NB4 (cell line): Measurements from ENCODE around the gene HRG.

Source experiments
- DNase-seq: peaks from one replicate; pipeline ENCODE4 v3.0.0; 2010; ENCODE audit warnings: low read depth
- H3K4me3 ChIP-seq: one replicate; pipeline ENCODE4 v1.5.1; 2011; ENCODE audit warnings: mild to moderate bottlenecking, low read depth, low read length, moderate library complexity
- MYC ChIP-seq: IDR thresholded peaks from 2 replicates; pipeline ENCODE4 v1.6.1; 2011; ENCODE audit warnings: low read depth, low read length
- POLR2A ChIP-seq: IDR thresholded peaks from 2 replicates; pipeline ENCODE4 v1.6.1; 2011; ENCODE audit warnings: mild to moderate bottlenecking; ENCODE audit not compliant: insufficient read length; ENCODE audit errors: extremely low read depth
- TF ChIP-seq, protein P1 (sequence below): IDR thresholded peaks from one replicate; pipeline ENCODE4 v1.5.1; 2012; ENCODE audit warnings: low read depth, low read length
- TF ChIP-seq, protein P2 (sequence below): IDR thresholded peaks from 2 replicates; pipeline ENCODE4 v1.6.1; 2011; ENCODE audit warnings: low read depth, low read length

HRG gene

DNA sequence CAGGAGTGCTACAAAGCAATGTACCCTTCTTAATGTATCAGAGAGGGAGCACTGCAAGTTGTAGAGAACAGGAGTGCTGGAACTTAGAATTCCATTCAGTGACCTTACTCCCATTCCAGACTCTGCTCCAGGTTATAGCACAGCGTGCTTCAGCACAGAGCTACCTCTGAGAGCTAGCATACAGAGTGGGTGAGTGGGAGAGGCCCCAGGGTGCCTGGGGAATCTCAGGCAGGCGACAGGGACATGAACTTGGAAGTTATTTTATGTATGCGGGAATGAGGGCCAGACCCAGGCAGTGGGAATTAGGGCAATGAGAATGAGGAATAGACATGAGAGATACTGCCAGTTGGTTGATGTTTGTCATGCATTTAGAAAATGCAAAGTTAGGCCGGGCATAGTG, 47.7 kb downstream of the HRG start:
- no peak overlapping the region for H3K4me3 ChIP-seq
- DNase-seq: no peak
- TF ChIP-seq MYC (no peak), POLR2A (no peak)
- TF ChIP-seq, protein P1, sequence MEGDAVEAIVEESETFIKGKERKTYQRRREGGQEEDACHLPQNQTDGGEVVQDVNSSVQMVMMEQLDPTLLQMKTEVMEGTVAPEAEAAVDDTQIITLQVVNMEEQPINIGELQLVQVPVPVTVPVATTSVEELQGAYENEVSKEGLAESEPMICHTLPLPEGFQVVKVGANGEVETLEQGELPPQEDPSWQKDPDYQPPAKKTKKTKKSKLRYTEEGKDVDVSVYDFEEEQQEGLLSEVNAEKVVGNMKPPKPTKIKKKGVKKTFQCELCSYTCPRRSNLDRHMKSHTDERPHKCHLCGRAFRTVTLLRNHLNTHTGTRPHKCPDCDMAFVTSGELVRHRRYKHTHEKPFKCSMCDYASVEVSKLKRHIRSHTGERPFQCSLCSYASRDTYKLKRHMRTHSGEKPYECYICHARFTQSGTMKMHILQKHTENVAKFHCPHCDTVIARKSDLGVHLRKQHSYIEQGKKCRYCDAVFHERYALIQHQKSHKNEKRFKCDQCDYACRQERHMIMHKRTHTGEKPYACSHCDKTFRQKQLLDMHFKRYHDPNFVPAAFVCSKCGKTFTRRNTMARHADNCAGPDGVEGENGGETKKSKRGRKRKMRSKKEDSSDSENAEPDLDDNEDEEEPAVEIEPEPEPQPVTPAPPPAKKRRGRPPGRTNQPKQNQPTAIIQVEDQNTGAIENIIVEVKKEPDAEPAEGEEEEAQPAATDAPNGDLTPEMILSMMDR: no peak
- TF ChIP-seq, protein P2, sequence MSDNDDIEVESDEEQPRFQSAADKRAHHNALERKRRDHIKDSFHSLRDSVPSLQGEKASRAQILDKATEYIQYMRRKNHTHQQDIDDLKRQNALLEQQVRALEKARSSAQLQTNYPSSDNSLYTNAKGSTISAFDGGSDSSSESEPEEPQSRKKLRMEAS: no peak

DNA sequence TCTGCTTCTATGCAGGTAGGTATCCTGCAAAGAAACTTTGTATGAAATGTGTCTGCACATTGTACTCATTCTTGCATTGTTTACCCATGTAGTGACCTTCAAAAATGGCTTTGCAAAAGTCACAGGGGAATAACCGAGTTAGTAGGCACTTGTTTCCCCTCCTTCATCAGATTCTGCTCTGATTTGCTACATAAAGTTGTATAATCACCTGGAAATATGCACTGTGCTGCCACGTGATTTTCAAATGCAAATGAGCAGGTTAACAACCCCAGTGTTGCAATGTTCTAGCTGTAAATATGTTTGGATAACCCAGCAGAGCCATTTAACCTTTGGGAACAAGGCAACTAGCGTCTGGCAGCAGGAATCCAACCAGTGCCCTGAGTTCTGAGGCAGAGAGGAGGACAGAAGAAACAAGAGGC, 51.2 kb downstream of the HRG start, which contains the start of gene KNG1:
TSS of gene KNG1 (plus strand) at position 321 of the 419 bp plus-strand sequence. CDS start 184 bp downstream, outside the sequence.
- TF ChIP-seq MYC: no peak
- no peak for TF ChIP-seq POLR2A
- TF ChIP-seq, protein P2: no peak
- TF ChIP-seq, protein P1: no peak
- DNase-seq: no peak
- no peak within 1 kb of the TSS for H3K4me3 ChIP-seq

DNA sequence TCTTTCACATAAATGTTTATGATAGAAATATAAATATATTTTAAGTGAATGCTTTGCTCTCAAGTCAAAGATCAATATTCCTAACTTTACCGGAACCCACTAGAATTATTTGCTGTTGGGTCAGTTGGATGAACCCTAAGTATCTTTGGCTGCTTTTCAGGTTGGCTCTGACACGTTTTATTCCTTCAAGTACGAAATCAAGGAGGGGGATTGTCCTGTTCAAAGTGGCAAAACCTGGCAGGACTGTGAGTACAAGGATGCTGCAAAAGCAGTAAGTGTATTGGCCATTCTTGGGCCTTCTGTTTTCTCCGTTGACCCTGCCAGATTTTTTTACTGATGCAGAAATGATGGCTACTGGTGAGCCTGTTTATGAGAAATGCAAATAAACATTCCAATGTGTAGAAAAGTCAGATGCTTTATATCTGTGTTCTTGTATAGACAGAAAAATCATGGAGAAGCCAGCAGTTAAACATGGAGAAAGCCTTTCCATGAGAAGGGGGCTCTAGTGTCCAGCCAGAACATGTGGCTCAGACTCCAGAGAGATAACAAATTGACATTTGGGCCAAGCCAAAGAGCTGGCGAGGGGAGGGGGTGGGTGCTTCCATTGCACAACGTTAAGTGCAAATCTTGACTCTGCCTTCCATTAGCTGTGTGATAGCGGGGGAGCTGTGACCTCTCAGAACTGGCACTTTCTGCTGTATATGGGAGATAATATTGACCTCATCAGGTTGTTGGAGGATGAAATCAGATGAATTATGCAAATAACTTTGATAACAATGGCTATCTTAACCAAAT, 54.3 kb downstream of the HRG start:
- DNase-seq: no peak
- no peak overlapping the region for H3K4me3 ChIP-seq
- TF ChIP-seq, protein P1: no peak
- TF ChIP-seq, protein P2: no peak
- TF ChIP-seq MYC (no peak), POLR2A (no peak)

DNA sequence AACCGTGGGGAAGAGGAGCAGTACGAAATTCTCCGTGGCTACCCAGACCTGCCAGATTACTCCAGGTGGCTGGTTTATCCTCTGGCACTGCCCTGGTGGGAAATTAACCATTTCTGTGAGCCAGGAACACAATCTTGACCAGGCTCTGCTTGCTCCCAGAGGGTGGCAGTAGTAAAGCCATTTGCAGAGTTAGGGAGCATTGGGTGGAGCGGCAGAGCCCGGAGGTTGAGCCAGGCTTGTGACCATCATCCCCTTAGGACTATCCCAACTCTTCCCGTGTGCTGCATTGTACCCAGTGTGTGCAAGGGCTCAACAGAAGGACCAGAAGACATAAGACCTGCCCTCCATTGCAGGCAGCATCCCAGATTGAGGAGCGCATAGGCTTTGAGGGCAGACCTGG, 56.6 kb downstream of the HRG start:
- peak; percentile 7 for DNase-seq
- TF ChIP-seq, protein P1: no peak
- TF ChIP-seq MYC (no peak), POLR2A (no peak)
- TF ChIP-seq, protein P2: no peak
- H3K4me3 ChIP-seq: no peak overlapping the region

DNA sequence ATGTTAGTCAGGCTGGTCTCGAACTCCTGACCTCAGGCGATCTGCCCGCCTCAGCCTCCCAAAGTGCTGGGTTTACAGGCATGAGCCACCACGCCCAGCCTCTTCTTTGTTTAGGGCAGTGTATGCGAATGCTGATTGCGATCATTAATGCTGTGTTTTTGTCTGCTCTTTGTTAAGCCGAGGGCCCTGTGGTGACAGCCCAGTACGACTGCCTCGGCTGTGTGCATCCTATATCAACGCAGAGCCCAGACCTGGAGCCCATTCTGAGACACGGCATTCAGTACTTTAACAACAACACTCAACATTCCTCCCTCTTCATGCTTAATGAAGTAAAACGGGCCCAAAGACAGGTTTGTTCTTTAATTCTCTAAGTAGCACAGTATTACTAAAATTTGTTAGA, 59.1 kb downstream of the HRG start:
- no peak overlapping the region for H3K4me3 ChIP-seq
- TF ChIP-seq, protein P2: no peak
- no peak for TF ChIP-seq MYC
- no peak for TF ChIP-seq POLR2A
- no peak for DNase-seq
